Embryonic facial prominence (tissue), 1 donor: ENCODE measurements around the gene ARAP1.

Experiments
- DNase-seq: peaks from one replicate; pipeline ENCODE4 v3.0.0-alpha.2; 2016; ENCODE audit errors: extremely low spot score

ARAP1 gene

DNA sequence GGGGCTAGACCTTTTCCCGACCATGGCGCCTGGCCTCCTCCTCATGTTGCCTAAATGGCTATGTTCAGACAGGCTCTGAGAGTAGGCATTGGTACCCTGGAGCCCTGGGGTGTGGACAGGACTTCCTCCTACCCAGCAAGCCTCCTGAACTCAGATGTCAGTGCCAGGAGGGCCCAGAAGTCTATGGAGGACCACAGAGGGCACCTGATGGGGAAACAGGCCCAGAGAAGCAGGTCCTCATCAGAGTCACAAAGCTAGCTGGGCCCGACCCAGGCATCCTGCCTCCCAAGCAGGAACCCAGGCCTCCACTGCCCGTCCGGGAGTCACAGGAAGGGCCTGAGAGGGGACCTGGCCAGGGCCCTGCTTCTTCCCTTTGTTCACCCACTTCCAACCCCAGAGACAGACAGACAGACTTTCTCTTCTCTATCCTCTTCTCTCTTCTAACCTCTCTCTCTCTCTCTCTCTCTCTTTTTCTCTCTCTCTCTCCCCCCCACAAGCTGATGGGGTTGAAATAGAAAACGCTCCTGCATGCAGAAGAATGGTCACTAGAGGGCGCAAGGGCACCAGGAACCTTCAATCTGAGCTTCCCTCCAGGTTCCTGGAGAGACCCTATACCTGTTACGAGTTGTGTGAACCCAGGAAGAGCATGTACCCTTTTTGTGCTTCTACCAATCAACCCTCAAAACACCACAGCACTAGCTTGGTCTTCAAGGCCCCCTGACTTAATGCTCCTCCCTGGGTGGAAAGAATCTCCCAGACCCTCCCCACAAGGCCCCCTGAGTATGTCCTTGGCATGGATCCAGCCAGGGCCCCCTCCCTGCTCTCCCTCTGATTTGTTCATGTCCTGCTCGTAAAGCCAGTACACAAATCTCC lies 27.1 kb downstream of the ARAP1 start:
- DNase-seq: peak; percentile 74

DNA sequence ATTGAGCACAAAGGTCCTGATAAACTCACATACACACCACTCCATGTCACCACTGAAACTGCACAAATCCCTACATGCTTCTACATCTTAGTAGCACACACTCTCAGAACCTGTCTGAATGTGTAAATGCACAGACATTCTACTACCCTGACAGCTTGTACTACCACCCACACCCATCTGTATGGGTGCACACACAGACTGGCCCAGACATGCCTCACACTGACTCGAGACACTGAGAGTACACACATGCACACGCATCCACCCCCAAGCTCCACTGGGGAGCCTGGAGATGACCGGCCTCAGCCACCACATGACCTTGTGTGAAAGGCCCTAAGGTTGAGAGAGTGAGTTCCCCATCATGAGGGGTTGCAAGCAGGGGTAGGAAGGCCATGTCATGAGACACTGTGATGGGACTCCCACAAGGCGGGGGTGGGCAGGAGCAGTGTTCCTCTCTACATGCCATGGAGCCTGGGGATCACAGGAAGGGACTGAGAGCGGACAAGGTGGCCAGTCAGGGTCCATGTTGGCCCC lies 28.1 kb downstream of the ARAP1 start:
- DNase-seq: no peak

DNA sequence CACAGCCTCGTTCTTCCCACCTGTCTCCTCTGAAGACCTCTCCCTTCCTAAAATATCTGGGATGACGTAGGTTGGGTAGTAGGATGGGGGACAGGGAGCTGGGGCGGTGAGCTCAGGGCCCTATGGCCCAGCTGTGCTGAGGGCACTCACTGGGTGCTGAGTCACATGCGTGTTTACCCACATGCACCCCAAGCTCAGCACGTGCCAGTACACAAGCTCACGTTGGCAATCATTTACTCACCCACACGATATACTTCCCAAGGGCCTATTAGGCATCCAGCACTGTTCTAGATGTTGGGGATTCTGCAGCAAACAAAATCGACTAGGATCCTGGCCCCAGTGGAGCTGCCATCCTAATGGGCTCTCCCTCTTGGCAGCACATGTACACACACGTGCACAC lies 28.7 kb downstream of the ARAP1 start:
- DNase-seq: no peak

DNA sequence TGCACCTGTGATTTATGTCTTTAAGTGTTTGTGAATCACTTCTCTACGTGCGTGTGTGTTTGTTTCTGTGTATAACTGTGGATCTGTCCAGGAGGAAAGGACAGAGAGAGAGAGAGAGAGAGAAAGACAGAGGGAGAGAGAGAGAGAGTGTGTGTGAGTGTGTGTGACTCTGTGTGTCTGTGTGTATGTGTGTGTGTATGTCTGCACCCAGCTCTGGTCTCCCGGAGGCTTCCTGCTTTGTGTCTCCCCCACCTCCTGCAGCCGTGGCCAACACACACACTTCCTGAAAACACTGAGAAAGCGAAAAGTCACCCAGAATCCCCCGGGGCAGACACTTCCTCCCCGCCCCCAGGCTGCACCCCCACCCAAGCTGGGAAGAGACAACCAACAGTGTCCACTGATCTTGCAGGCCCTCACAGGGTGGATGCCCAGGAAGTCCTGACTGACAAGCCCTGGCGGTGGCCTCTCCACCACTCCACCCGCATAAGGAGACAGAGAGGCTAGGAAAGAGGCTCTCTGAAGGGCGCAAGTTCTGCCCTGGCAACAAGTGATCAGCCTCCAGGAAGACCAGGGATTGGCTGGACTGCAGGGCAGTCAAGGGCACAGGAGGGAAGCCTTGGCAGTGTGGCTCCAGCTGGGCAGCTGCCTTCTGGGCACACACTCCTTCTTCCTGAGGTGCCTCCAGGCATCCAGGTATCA lies 30.0 kb downstream of the ARAP1 start:
- peak; percentile 71 for DNase-seq

DNA sequence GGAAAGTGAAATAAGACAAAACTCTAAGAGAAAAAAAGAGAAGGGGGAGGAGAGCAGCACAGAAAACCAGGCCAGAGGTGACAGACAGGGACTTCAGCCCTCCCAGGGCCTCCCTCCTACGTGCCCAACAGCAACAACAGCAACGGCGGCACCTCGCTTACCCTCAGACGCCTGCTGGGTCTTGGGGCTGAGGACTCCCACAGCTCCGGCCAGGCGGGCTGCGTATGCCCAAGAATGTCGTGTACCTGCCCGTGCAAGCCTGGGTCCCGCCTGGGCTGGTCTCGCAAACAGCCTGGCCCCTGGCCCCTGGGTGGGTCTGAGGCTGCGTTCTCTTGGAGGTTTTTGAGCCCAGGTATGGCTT lies 30.5 kb downstream of the ARAP1 start:
- DNase-seq: no peak

DNA sequence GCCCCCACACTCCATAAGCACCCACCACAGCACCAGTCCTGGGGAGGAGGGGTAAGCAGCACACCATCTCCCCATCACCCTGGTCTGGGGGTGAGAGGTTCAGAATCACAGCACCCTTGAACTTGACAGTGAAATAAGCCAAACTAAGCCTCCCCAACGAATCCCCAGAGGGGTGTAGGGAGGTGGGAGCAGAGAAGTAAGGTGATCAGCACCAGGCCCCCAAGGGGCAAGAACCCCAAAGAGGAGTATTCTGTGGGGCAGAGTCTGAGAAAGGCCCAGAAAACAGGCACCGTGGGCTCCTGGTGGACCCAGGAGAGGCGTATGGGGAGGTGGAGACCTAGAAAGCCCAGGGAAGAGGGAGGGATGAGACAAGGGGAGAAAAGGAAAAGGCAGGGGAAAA lies 30.9 kb downstream of the ARAP1 start:
- DNase-seq: no peak

DNA sequence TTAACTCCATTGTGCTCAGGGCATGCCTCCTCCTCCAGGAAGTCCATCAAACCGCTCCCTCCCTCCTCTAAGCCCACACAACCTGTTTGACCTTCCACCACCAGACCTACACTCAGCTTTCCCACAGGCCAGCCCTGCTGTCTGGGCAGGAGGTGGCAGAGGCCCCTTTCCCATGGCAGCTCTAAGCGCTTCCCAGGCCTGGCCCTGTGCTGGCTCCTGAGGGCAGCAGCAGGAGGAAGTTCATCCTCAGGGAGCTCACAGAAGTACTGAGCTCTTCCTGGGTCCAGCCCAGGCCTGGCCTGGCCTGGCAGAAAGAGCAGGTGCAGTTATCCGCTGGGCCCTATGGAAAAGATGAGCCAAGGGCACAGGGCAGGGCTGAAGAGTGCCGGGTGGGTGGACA lies 31.4 kb downstream of the ARAP1 start:
- DNase-seq: no peak

DNA sequence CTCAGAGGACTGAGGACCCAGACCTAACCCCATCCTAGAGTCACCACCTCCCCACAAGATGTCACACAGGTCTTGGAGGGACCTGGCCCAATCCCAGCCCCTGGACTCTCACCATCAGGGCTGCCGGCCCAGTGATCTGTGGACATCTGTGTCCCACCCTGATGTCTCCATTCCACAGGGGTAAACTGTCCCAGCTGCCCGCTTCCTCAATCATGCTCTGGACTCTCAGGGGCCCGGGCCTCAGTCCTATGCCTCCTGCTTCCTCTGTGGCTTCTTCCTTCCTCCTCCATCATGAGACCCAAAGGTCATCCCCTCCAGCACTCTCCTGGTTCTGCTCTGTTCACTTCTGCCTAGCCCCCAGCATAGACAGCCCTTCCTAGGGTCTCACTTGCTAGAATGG lies 32.2 kb downstream of the ARAP1 start:
- no peak for DNase-seq

DNA sequence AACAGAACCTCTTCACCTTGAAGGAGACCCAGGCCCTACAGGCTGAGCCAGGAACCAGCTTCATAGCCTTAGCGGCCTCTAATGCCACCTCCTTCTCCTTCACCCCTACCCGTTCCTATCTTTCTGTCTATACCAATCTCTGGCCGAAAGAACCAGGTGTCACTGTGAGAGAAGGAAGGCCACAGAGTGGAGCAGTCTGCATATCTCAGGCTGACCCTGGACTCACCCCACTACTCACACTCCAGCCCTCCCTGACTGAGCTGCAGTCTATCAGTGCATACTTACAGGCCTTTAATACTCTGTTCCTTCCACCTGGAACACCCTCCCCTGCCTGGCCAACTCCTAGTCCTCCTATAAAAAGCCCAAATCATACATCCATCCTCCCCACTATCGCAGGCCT lies 32.7 kb downstream of the ARAP1 start:
- DNase-seq: no peak

DNA sequence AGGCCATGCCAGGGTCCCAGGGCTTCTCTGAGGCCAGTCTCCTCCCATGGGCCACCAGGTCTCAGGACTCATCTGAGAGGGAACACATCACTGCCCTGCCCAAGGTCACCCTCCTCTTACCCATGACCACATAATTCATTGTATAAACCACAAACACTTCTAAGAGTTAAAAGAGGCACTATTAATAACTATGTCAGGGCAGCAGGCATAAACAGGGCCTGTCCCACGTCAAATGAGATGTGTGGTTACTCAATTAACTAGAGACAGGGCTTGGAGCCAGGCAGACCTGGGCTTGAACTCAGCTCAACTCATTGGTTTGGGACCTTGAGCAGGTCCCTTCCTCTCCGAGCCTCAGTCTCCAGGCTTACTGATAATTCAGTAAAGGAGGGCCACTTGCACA lies 33.1 kb downstream of the ARAP1 start:
- no peak for DNase-seq

DNA sequence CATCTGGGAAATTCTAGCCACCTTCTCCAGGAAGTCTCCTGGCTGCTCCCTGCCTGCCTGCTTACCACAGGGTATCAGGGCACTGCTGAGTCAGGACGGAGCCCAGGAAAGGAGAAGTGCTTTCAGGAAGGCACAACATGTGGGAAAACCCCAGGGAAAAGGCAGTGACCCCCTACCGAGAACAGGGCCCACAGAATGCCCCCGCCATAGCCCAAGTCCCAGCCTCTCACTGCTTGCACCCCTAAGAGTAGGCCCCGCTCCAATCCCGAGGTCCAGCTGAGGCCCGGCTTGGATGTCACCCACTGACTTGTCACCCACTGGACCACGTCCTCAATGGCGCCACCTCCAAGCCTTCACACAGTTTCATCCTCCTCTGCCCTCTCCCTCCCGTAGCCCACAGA lies 34.1 kb downstream of the ARAP1 start:
- no peak for DNase-seq

DNA sequence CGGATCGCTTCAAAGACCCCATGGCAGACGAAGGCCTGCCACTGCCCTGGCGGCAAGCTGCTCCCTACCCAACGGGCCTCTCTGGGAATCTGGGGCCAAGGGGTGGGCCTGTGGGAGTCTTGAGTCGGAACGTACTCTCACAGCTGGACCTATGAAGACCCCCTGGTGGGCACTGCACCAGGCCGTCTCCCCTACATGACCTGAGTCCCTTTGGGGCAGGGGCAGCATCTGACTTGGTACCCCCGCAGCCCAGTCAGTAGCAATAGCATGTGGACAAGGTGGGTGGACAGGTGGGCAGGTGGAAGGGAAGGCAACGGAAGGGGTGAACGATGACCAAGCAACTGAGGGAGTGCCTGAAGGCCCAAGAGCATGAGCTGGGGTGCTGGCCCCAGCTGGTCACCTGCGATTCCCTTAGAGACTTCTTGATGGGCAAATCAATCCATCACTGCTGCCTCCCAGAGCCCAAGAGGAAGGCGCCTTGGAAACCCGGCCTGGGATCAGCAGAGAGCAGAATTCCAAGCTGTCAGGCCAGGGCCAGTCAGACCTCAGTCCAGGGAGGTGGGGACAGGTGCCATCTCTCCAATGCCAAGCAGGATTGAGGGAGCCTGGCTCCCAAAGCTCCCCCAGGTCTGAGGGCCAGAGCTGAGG lies 35.3 kb downstream of the ARAP1 start:
- DNase-seq: no peak

DNA sequence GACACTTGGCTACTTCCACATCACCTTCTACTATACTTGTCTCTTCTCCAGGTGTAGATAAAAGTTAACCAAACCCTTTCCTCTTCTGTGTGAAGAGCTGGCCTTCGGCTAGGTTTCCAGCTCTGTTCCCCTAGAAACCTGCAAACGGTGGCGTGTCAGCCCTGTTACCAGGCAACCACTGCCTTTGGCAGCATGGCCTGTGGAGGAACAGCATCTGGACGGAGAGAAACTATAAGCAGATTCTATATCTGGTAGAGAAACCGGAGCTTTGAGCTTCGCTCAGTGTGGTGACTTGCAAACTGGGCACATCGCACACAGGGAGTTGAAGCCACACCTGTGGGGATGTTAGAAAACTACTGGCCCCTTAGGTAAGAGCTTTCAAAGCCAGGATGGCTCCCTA lies 35.9 kb downstream of the ARAP1 start:
- DNase-seq: peak; percentile 25

DNA sequence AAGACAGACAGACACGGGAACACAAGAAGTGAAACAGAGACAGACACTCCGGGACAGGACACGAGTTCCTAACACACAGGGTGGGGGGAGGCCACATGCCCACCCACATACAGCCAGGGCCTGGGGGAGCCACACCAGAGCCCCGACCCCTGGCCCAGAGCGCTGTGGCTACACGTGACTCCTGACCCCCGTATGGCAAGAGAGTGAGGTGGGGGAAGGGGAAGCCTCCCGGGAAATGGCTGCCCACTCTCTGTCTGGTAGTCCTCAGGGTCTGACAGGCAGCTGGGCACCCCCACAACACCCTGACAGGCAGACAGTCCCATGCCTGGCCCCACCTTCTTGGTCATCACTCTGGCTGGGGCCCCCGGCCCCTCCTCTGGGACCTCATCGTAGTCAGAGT lies 39.4 kb downstream of the ARAP1 start:
- DNase-seq: no peak

DNA sequence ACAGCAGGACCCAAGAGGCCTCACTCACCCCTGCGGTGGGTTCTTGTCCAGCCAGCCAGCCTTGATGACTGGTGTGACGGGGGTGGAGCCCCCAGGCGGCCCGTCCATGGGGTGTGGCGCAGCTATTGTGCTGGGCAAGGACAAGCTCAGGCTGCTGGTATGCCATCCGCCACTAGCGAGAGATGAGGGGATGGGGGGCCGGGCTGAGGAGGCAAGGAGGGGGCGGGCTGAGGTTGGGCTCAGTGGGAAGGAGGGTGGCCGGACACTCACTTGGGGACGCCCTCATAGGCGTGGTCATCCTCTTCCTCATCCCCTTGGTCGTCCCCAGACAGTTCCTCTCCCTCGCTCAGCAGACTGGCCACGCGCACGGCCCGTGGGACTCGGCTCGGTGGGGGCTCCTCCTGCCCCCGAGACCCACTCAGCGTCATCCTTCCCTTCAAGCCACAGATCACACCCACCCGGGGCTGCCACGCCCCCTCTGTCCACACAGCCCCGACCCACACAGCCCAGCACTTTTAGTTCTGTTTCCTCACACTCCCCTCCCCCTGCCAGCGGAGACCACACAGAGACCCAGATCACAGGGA lies 39.9 kb downstream of the ARAP1 start:
- no peak for DNase-seq

DNA sequence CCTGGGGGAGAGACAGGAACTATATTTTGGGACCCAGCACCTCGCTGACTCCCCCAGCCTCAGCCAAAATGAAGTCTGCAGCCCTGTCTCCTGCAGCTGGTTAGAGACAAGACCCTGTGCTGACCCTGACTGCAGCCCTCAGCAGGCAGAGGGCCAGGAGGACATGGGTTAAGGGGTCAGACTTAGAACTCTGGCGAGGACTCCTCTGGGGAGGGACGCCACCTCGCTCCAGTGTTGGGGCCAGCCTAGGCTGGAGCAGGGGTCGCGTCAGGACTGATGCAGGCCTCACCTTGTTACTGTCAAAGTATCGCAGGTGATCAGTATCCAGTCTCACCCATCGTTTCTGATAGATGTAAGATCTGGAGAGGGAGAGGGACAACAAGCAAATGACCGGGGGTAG lies 41.1 kb downstream of the ARAP1 start:
- DNase-seq: no peak

DNA sequence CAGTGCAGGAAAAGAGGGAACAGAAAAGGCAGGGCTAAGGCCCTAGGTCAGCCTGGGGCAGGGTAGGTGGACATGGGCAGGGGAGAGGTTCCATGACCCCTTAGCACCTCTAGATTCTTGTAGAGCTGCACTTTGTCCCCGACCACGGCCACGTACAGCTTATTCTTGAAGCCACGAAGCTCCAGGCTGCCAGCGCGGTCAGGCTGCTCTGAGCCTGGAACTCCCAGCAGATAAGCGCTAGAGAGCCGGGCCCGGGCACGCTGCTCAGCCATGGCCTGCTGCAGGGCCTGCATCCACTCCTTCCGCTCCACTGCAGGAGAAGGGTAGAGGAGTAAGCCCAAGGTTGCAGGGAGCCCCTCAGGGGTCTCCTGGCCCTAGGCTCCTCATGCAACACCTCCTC lies 41.9 kb downstream of the ARAP1 start:
- DNase-seq: no peak

DNA sequence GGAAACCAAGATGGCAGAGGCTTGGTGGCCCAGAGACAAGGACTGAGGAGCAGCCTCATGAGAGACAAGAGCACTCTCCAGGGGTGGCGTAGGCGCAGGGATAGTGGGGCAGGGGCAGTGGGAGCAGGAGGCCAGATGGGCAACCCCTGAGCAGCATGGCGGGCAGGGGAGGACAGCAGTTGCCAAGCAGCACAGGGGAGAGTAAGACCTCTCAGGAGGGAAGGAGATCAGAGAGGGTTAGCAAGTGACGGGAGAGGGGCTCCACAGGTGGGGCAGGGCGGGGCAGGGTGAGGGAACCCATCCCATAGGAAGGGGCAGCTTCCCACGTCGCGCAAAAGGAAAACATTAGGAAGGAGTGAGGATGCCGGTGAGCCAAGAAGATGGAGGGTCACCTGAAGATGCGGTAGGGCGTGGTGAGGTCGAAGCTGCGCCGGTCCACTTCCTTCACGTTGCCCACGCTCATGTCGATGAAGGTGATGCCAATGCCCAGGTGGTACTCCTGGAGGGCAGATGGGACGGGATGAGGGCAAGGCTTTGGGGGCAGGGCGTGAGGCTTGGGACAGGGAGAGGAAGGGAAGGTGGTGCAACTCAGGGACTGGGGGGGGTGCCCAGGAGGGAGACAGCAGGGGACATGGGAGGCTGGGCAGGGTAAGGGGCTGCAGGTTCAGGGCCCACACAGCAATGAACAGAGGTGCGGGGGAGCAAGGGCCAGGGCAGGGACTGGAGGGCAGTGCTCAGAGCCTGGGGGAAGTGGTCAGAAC lies 42.5 kb downstream of the ARAP1 start:
- DNase-seq: no peak

DNA sequence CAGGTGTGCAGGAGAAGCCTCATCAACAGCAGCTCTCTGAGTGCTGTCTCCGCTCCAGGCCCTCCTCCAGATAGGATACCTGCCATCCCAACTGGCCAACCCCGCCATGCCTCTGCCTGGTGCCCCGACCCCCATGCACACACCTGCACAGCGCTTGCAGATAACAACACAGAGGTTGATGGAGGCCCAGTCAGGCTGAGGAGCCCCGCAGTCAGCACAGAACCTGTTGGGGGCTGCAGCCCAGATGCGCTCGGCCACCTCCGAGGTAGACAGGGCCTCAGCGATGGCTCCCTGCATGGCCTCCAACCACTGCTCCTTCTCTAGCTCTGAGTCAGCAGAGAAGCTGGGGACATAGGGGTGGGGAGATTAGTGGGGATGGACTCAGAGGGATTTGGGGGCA lies 45.2 kb downstream of the ARAP1 start:
- DNase-seq: no peak

DNA sequence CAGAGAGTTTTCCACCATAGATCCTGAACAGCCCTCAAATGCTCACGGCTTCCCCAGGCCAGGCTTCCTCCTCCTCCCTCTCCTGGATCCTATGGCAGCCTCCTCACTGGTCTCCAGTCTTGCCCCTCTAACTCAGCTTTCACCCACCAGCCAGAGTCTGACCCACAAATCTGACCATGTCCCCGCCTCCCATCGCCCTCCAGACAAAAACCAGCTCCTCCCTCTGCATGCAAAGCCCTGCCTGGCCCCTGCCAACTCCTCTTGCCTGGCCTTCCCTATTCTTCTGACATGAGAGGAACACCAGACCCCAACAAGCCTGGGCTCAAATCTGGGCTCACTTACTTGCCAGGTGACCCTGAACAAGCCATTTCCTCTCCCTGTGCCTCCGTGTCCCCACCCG lies 45.6 kb downstream of the ARAP1 start:
- no peak for DNase-seq
